ENCODE data around the gene APEX1.

The APEX1 gene

GRCh38 chr14:20498622-20499021 lies 43.6 kb downstream of the APEX1 start:
- H3K27ac ChIP-seq: peak overlapping the region; percentile 89
- no peak overlapping the region for H3K4me3 ChIP-seq (IDR thresholded peaks at IDR 0.05; ENCODE audit: insufficient read depth, low read depth, low read length)
- H3K79me2 ChIP-seq (ENCODE audit: insufficient read depth, low read depth): no peaks in the 10 kb centered on the region
- no peaks in the 10 kb centered on the region for H4K20me1 ChIP-seq (ENCODE audit: insufficient read depth)
- peaks cover 66% of the 10 kb centered on the region for H3K4me1 ChIP-seq (ENCODE audit: low read depth, poor library complexity, severe bottlenecking)
- H3K27me3 ChIP-seq (ENCODE audit: insufficient read depth, low read depth): no peaks in the 10 kb centered on the region
- H2AFZ ChIP-seq (ENCODE audit: low read depth): peak overlapping the region; percentile 56
- TF ChIP-seq CTCF (conservative IDR thresholded peaks at IDR 0.05; ENCODE audit: low read depth, low read length): no peak
- H3K9ac ChIP-seq: peak overlapping the region; percentile 28; the same call in 1 of the 2 replicates
- peak overlapping the region; percentile 99 for H3K4me2 ChIP-seq
- H3K36me3 ChIP-seq (ENCODE audit: insufficient read depth): no peaks in the 10 kb centered on the region

GRCh38 chr14:20499108-20499507 lies 44.1 kb downstream of the APEX1 start:
- no peak for TF ChIP-seq CTCF (conservative IDR thresholded peaks at IDR 0.05; ENCODE audit: low read depth, low read length)
- Histone ChIP-seq H3K36me3 (ENCODE audit: insufficient read depth) (no peaks in the 10 kb centered on the region), H3K9ac (peak overlapping the region; percentile 28; the same call in 1 of the 2 replicates), H4K20me1 (ENCODE audit: insufficient read depth) (no peaks in the 10 kb centered on the region), H2AFZ (ENCODE audit: low read depth) (peak overlapping the region; percentile 56; the same call in 1 of the 2 replicates), H3K4me1 (ENCODE audit: low read depth, poor library complexity, severe bottlenecking) (peaks cover 61% of the 10 kb centered on the region), H3K27ac (peak overlapping the region; percentile 89), H3K27me3 (ENCODE audit: insufficient read depth, low read depth) (no peaks in the 10 kb centered on the region), H3K79me2 (ENCODE audit: insufficient read depth, low read depth) (no peaks in the 10 kb centered on the region), H3K4me2 (peak overlapping the region; percentile 99), H3K4me3 (IDR thresholded peaks at IDR 0.05; ENCODE audit: insufficient read depth, low read depth, low read length) (no peak overlapping the region)

GRCh38 chr14:20499881-20500280 lies 44.9 kb downstream of the APEX1 start:
- Histone ChIP-seq H3K9ac (peak overlapping the region; percentile 28; the same call in 1 of the 2 replicates), H3K27me3 (ENCODE audit: insufficient read depth, low read depth) (no peaks in the 10 kb centered on the region), H4K20me1 (ENCODE audit: insufficient read depth) (no peaks in the 10 kb centered on the region), H3K36me3 (ENCODE audit: insufficient read depth) (no peaks in the 10 kb centered on the region), H3K4me2 (peak overlapping the region; percentile 99), H3K79me2 (ENCODE audit: insufficient read depth, low read depth) (no peaks in the 10 kb centered on the region), H3K4me3 (IDR thresholded peaks at IDR 0.05; ENCODE audit: insufficient read depth, low read depth, low read length) (no peak overlapping the region), H3K4me1 (ENCODE audit: low read depth, poor library complexity, severe bottlenecking) (peaks cover 59% of the 10 kb centered on the region), H3K27ac (peak overlapping the region; percentile 89), H2AFZ (ENCODE audit: low read depth) (peak overlapping the region; percentile 56)
- no peak for TF ChIP-seq CTCF (conservative IDR thresholded peaks at IDR 0.05; ENCODE audit: low read depth, low read length)

- Histone ChIP-seq H3K4me1 (ENCODE audit: low read depth, poor library complexity, severe bottlenecking) (peaks cover 44% of the 10 kb centered on the region), H3K27me3 (ENCODE audit: insufficient read depth, low read depth) (no peaks in the 10 kb centered on the region), H3K9ac (no peak overlapping the region), H2AFZ (ENCODE audit: low read depth) (no peak overlapping the region), H3K27ac (no peak overlapping the region), H3K4me2 (no peak overlapping the region), H3K4me3 (IDR thresholded peaks at IDR 0.05; ENCODE audit: insufficient read depth, low read depth, low read length) (no peak overlapping the region), H4K20me1 (ENCODE audit: insufficient read depth) (no peaks in the 10 kb centered on the region), H3K36me3 (ENCODE audit: insufficient read depth) (no peaks in the 10 kb centered on the region), H3K79me2 (ENCODE audit: insufficient read depth, low read depth) (no peaks in the 10 kb centered on the region)
- TF ChIP-seq CTCF (conservative IDR thresholded peaks at IDR 0.05; ENCODE audit: low read depth, low read length): no peak
These were observed 46.3 kb downstream of the APEX1 start for GRCh38 chr14:20501346-20501745.
